Measurements from ENCODE around the gene SLC6A19. TPM values are rescaled to one million over a fixed set of nuclear protein-coding genes. Genes with fewer than 3 reads are reported as not detected.

SLC6A19 gene
- total and polyA plus RNA-seq, 2 of the 13 experiments (the other 11 are each of a cell fraction or from before 2014, with no cell fraction given) = 0.02 TPM; not detected in 1

GRCh38 chr5:1227667-1228066 lies 26.3 kb downstream of the SLC6A19 start:
- CTCF ChIA-PET (ENCODE audit: low intra/inter-chr PET ratio, low total read pairs) = no interaction called here
- Histone ChIP-seq H3K36me3 (replicated peaks in 1 of 2; ENCODE audit: control insufficient read depth in 1 of 2, insufficient read depth in 2 of 2, low read length in 2 of 2) (no peaks in the 10 kb centered on the region), H2AFZ (ENCODE audit: low read length) (no peak overlapping the region), H3K9ac (ENCODE audit: insufficient read depth, low read depth, low read length) (no peak overlapping the region), H3K4me2 (ENCODE audit: low read depth, low read length) (no peak overlapping the region), H3K9me3 (ENCODE audit: low read length) (no peaks in the 10 kb centered on the region), H3K4me1 (ENCODE audit: insufficient read depth, low read length) (no peaks in the 10 kb centered on the region), H4K20me1 (ENCODE audit: insufficient read depth, low read length) (no peaks in the 10 kb centered on the region), H3K27ac (ENCODE audit: extremely low read length, insufficient read depth, low read length) (no peak overlapping the region), H3K79me2 (ENCODE audit: insufficient read depth, low read length) (no peaks in the 10 kb centered on the region), H3K4me3 (replicated peaks in 1 of 3; ENCODE audit: insufficient read depth in 1 of 3, low read depth in 2 of 3, low read length in 3 of 3) (no peak overlapping the region), H3K27me3 (ENCODE audit: control insufficient read depth in 1 of 2, insufficient read depth in 2 of 2, low read length in 2 of 2) (peaks cover 16 to 81% of the 10 kb centered on the region in 2 experiments)
- intact Hi-C loops (cut with micrococcal nuclease; ENCODE audit: unreplicated experiment) = no loop called here
- BruUV-seq (replicated peaks) = no TSS peak
- FAIRE-seq (no peak), DNase-seq (ENCODE audit: low spot score) (peak; percentile 23), ATAC-seq (peak; percentile 33; the same call in 1 of the 3 replicates)
- no peak for TF ChIP-seq ETV6 (CRISPR knock-in tag; conservative IDR thresholded peaks at IDR 0.05)
- TF ChIP-seq BHLHE40 (IDR thresholded peaks at IDR 0.05; ENCODE audit: low read length) = peak; percentile 74
- TF ChIP-seq ZNF335 (CRISPR knock-in tag; IDR thresholded peaks at IDR 0.05) = no peak
- TF ChIP-seq FOSL2 (CRISPR knock-in tag; IDR thresholded peaks at IDR 0.05) = peak; percentile 24; the same call in 1 of the 2 replicates
- TF ChIP-seq, protein P1, sequence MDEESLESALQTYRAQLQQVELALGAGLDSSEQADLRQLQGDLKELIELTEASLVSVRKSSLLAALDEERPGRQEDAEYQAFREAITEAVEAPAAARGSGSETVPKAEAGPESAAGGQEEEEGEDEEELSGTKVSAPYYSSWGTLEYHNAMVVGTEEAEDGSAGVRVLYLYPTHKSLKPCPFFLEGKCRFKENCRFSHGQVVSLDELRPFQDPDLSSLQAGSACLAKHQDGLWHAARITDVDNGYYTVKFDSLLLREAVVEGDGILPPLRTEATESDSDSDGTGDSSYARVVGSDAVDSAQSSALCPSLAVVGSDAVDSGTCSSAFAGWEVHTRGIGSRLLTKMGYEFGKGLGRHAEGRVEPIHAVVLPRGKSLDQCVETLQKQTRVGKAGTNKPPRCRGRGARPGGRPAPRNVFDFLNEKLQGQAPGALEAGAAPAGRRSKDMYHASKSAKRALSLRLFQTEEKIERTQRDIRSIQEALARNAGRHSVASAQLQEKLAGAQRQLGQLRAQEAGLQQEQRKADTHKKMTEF (CRISPR knock-in tag; IDR thresholded peaks at IDR 0.05) = no peak
- TF ChIP-seq CC2D1A (CRISPR knock-in tag; IDR thresholded peaks at IDR 0.05) = no peak
- no peak for TF ChIP-seq PHF21A (CRISPR knock-in tag; IDR thresholded peaks at IDR 0.05)
- TF ChIP-seq KAT7 (CRISPR knock-in tag; IDR thresholded peaks at IDR 0.05; ENCODE audit: borderline replicate concordance) = no peak
- TF ChIP-seq SNAI1 (CRISPR knock-in tag; IDR thresholded peaks at IDR 0.05; ENCODE audit: borderline replicate concordance) = no peak
- no peak for TF ChIP-seq ZNF260 (CRISPR knock-in tag; IDR thresholded peaks at IDR 0.05; ENCODE audit: borderline replicate concordance, low read depth)
- TF ChIP-seq ZBTB39 (CRISPR knock-in tag; IDR thresholded peaks at IDR 0.05) = no peak
- TF ChIP-seq GLI4 (CRISPR knock-in tag; IDR thresholded peaks at IDR 0.05; ENCODE audit: borderline replicate concordance) = no peak
- TF ChIP-seq ZNF33A (CRISPR knock-in tag; IDR thresholded peaks at IDR 0.05; ENCODE audit: borderline replicate concordance) = no peak
- WGBS (ENCODE audit: low lambda C conversion rate) = 54% methylated on average over 13 of the region's 14 CpGs
- in situ Hi-C loops (cut with HindIII; ENCODE audit: extremely low pct_ligation_motif_present, low pct_unique_long_range_greater_than_20kb) = no loop called here
- POLR2A ChIA-PET = no interaction called here

Data from HepG2 (cell line).